Naive B cell (primary cell): ENCODE data around the gene BTG2. TPM values are rescaled to one million over a fixed set of nuclear protein-coding genes. Genes with fewer than 3 reads are reported as not detected.

Experiments
- ATAC-seq, 2 donors: fragments of 150-1000 bp; cut with Tn5 transposase; 2 replicates each; pipeline ENCODE4 v1.10.0; 2021; ENCODE audit warnings: low read depth in 2 of 2, mild to moderate bottlenecking in 2 of 2, moderate library complexity in 2 of 2
- DNase-seq: peaks from one replicate; pipeline ENCODE4 v3.0.0; 2022
- H3K27ac Mint-ChIP-seq, 6 donors: one replicate each; pipeline ENCODE4 v1.8.0; 2020 to 2022; ENCODE audit warnings: mild to moderate bottlenecking in 6 of 6, mixed read lengths in 6 of 6, moderate library complexity in 5 of 6, inconsistent platforms in 2 of 6
- H3K27me3 Mint-ChIP-seq, 3 donors: one replicate each; pipeline ENCODE4 v1.8.0; 2021 to 2022; ENCODE audit warnings: mixed read lengths in 3 of 3, mild to moderate bottlenecking in 1 of 3
- H3K36me3 Mint-ChIP-seq, 2 donors: one replicate each; pipeline ENCODE4 v1.8.0; 2020 to 2022; ENCODE audit warnings: mixed read lengths in 2 of 2, inconsistent platforms in 1 of 2, mild to moderate bottlenecking in 1 of 2
- H3K4me1 Mint-ChIP-seq, 3 donors: one replicate each; pipeline ENCODE4 v1.8.0; 2020 to 2022; ENCODE audit warnings: mixed read lengths in 3 of 3, inconsistent platforms in 1 of 3, mild to moderate bottlenecking in 1 of 3, moderate library complexity in 1 of 3
- H3K4me3 Mint-ChIP-seq, 8 donors: one replicate each; pipeline ENCODE4 v1.8.0; 2020 to 2022; ENCODE audit warnings: mild to moderate bottlenecking in 8 of 8, mixed read lengths in 8 of 8, moderate library complexity in 8 of 8, inconsistent platforms in 2 of 8
- H3K9me3 Mint-ChIP-seq, 7 donors: one replicate each; pipeline ENCODE4 v1.8.0; 2020 to 2022; ENCODE audit warnings: mixed read lengths in 7 of 7, mild to moderate bottlenecking in 5 of 7, inconsistent platforms in 2 of 7, moderate library complexity in 1 of 7
- polyA plus RNA-seq, 6 donors: library from polyadenylated mRNA; unstranded; fragments of 300-500 nt; fragmentation: Illumina TruSeq; gene quantifications; one replicate each; pipeline ENCODE4 v1.2.3, GENCODE V29; 2021; ENCODE audit warnings: low read depth in 6 of 6

The BTG2 gene
- polyA plus RNA-seq, 6 donors from 2014 or later = 315 to 687 (median 417) TPM

- Mint-ChIP-seq H3K4me3 (peak overlapping the region in 1 of 8 donors; percentile 44), H3K9me3 (no peaks in the 10 kb centered on the region), H3K4me1 (peaks cover 45 to 83% (median 66%) of the 10 kb centered on the region in 3 donors), H3K27ac (peak overlapping the region in 4 of 6 donors; percentile 56 to 89 (median 85)), H3K36me3 (no peaks in the 10 kb centered on the region), H3K27me3 (no peaks in the 10 kb centered on the region)
- DNase-seq (no peak), ATAC-seq (no peak)
These were observed 33.2 kb upstream of the BTG2 start for GRCh38 chr1:203271962-203272632.

GRCh38 chr1:203272633-203273205, 32.6 kb upstream of the BTG2 start:
- Mint-ChIP-seq H3K27ac (peak overlapping the region; percentile 82 to 99 (median 96)), H3K27me3 (no peaks in the 10 kb centered on the region)
- ATAC-seq = no peak

GRCh38 chr1:203273206-203273868, 32.0 kb upstream of the BTG2 start:
- Mint-ChIP-seq H3K36me3 (no peaks in the 10 kb centered on the region), H3K27me3 (no peaks in the 10 kb centered on the region), H3K4me1 (peaks cover 48 to 85% (median 67%) of the 10 kb centered on the region in 3 donors), H3K4me3 (peak overlapping the region; percentile 87 to 94 (median 90)), H3K9me3 (no peaks in the 10 kb centered on the region), H3K27ac (peak overlapping the region; percentile 82 to 99 (median 96))
- ATAC-seq (peak; percentile 75 to 78), DNase-seq (peak; percentile 93)

More at GRCh38 chr1:203272633-203273205, 32.6 kb upstream of the BTG2 start:
- Mint-ChIP-seq H3K36me3 (no peaks in the 10 kb centered on the region), H3K4me1 (peaks cover 45 to 83% (median 66%) of the 10 kb centered on the region in 3 donors), H3K9me3 (no peaks in the 10 kb centered on the region), H3K4me3 (peak overlapping the region; percentile 87 to 94 (median 90))
- no peak for DNase-seq

DNA sequence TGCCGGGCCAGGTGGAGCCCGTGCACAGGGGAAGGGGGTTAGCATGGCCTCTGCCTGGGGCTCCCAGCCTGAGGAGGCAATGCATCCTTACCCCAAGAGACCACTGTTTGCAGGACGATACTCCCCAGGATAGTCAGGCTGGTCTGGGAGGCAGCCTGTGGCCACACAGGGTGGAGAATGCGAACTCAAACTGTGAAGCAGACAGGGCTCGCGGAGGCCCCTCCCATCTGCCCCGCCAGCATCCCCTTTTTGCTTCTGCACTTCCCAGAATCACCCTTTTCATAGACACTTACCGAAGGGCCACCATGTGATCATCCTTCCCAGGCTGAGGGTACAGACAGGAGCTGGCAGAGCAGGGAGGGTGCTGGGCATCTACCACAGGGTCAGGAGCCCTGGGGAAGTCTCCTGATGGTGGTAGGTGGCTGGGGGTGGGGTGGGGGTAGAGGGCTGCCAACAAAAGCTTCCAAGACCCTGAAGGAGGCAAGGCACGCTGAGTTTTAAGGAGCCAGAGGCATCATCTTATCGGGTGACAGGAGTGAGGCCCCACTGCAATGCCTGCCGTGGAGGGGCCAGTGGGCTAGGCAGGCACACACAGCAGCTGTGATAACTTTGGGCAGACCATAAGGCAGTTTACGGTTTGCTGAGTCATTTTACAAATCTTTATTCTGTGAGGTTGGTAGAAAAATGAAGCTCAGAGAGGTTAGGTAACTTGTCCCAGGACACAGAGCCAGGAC, 31.3 kb upstream of the BTG2 start:
- DNase-seq = peak; percentile 61
- ATAC-seq = peak; percentile 39 to 51
- no peaks in the 10 kb centered on the region for H3K9me3 Mint-ChIP-seq

DNA sequence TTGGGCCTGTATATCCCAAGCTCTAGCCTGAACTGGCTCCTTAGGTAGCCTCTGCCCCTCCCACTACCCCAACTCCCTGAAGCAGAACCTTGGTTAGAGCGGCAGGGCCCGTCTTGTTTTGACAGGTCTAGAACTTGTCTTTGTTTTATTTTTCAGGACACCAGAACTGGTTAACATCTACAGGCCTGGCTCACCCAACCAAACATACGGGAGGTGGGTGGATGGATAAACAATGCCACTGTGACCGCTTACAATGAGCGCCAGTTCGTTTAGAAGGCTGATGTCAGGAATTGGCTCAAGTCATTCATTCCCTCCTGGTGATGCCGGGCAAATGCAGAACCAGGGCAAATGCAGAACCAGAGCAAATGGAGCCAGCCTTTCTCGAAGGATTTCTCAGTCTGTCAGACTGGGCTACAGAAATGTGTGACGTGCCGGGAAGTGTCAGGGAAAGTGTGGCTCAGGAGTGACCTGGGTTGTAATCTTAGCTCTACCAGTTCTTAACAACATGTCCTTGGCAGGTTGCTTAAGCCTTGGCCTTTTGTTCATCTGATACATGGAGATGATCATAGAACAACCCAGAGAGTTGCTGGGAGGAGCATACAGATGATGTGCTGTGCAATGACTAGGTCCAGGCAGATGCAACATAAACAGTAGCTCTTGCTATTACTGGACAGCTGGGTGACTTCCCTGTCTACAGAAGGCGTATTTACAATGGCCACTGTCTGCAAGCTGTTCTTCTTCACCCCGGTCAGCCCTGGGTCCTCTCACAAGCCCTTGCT, 30.5 kb upstream of the BTG2 start:
- H3K4me3 Mint-ChIP-seq = peak overlapping the region; percentile 87 to 94 (median 90)
- H3K4me1 Mint-ChIP-seq = peaks cover 59 to 93% (median 76%) of the 10 kb centered on the region in 3 donors
- ATAC-seq (no peak), DNase-seq (peak; percentile 44)
- H3K36me3 Mint-ChIP-seq = no peaks in the 10 kb centered on the region
- H3K27me3 Mint-ChIP-seq = no peaks in the 10 kb centered on the region
- no peaks in the 10 kb centered on the region for H3K9me3 Mint-ChIP-seq
- peak overlapping the region; percentile 82 to 99 (median 96) for H3K27ac Mint-ChIP-seq

More for the DNA sequence above, 31.3 kb upstream of the BTG2 start:
- H3K27ac Mint-ChIP-seq = peak overlapping the region; percentile 82 to 99 (median 96)
- peak overlapping the region; percentile 87 to 94 (median 90) for H3K4me3 Mint-ChIP-seq
- peaks cover 55 to 92% (median 74%) of the 10 kb centered on the region in 3 donors for H3K4me1 Mint-ChIP-seq
- no peaks in the 10 kb centered on the region for H3K27me3 Mint-ChIP-seq
- no peaks in the 10 kb centered on the region for H3K36me3 Mint-ChIP-seq

DNA sequence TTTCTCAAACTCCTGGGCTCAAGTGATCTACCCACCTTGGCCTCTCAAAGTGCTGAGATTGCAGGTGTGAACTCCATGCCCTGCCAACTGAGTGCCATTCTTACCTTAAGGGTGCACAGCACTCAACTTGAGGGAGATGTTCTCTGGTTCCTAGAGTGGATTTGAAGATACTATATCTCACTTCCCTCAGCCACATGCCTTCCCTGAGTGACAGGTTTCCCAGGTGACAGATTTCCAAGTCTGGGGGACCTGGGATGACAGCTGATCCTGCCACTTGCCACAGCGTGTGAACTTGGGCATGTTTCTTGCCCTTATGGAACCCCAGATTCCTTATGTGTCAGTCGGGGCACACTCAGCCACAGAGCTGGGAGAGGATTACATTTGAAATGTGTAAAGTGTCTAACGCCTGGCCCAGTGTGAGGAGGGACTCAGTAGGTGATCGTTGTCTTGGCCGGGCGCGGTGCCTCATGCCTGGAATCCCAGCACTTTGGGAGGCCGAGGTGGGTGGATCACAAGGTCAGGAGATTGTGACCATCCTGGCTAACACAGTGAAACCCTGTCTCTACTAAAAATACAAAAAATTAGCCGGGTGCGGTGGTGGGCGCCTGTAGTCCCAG, 29.6 kb upstream of the BTG2 start:
- Mint-ChIP-seq H3K4me3 (peak overlapping the region in 6 of 8 donors; percentile 25 to 90 (median 73)), H3K4me1 (peaks cover 63 to 92% (median 71%) of the 10 kb centered on the region in 3 donors), H3K36me3 (no peaks in the 10 kb centered on the region), H3K27ac (peak overlapping the region in 5 of 6 donors; percentile 29 to 98 (median 85)), H3K27me3 (no peaks in the 10 kb centered on the region), H3K9me3 (no peaks in the 10 kb centered on the region)
- ATAC-seq (no peak), DNase-seq (no peak)

- ATAC-seq (no peak), DNase-seq (no peak)
- H3K27ac Mint-ChIP-seq = peak overlapping the region in 4 of 6 donors; percentile 4 to 86 (median 58)
- no peaks in the 10 kb centered on the region for H3K27me3 Mint-ChIP-seq
- peak overlapping the region in 2 of 8 donors; percentile 2 to 61 for H3K4me3 Mint-ChIP-seq
- no peaks in the 10 kb centered on the region for H3K36me3 Mint-ChIP-seq
- H3K9me3 Mint-ChIP-seq = no peaks in the 10 kb centered on the region
- H3K4me1 Mint-ChIP-seq = peaks cover 59 to 88% (median 65%) of the 10 kb centered on the region in 3 donors
These were observed 28.9 kb upstream of the BTG2 start for GRCh38 chr1:203276408-203276807.

DNA sequence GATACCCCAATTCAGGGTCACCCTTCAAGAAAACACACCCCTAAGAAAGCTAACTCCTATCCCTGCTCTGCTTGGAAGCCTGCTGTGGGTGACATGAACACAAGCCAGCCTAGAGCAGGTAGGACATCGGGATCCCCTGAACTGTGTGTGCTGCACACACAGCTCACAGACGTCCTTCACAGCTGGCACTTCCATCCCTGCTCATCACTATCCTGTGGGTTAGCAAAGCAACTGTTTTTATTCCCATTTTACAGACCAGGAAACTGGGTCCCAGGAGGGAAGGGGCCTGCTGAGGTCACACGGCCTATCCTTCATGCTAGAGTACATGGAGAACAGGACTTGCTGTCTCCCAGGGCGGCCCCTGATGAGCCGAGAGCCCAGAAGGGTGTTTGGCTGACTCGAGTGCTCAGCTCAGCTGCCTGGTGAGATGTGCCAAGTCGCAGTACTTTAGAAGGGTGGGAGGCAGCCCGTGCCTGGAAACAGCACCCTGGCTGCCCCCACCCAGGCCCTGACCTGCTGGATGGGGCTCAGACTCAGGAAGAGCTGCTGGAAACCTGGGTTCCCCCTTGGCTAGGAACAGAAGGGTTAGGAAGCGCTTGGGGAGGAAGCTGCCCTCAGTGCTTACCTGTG, 28.3 kb upstream of the BTG2 start:
- Mint-ChIP-seq H3K27me3 (no peaks in the 10 kb centered on the region), H3K4me1 (peaks cover 56 to 85% (median 66%) of the 10 kb centered on the region in 3 donors), H3K4me3 (peak overlapping the region in 6 of 8 donors; percentile 30 to 79 (median 55)), H3K9me3 (no peaks in the 10 kb centered on the region), H3K36me3 (no peaks in the 10 kb centered on the region), H3K27ac (peak overlapping the region; percentile 64 to 96 (median 88))
- ATAC-seq = no peak
- DNase-seq = no peak

DNA sequence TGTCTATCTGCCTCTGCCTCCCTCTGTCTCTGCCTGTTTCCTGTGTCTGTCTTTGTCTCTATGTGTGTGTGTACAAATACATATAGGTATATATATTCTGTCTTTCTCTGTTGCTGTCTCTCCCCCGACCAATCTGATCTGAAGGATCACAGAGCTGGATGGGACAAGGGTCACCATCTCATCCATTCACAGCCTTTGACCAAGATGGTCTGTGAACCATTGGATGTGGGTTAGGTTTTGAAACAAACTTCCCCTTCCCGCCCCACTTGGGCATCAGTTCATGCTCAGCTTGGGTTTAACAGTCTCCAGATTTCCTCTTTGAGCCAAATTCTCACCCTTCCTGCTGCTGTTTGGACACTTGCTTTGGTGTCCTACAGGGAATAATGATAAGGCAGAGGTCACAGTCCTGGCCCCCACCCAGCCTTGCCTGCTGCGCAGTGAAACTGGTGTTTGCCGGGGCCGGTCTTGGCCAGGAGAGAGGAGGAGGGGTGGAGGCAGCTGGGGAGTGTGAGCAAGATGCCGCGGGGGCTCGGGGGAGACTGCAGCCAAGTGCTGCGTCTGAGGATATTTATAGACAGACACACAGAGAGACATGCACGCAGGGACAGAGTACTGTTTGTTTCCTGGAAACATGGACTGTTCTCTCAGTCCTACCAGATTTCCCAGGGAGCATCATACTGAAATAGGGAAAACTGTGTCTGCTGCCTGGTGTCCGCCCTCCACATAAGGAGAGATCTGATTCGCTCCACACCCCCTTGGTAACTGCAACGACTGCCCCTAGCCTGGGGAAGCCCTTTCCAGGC, 27.0 kb upstream of the BTG2 start:
- peak; percentile 47 for DNase-seq
- no peaks in the 10 kb centered on the region for H3K27me3 Mint-ChIP-seq
- H3K4me1 Mint-ChIP-seq = peaks cover 66 to 86% (median 71%) of the 10 kb centered on the region in 3 donors
- H3K9me3 Mint-ChIP-seq = no peaks in the 10 kb centered on the region
- peak overlapping the region; percentile 75 to 98 (median 88) for H3K27ac Mint-ChIP-seq
- H3K36me3 Mint-ChIP-seq = no peaks in the 10 kb centered on the region
- peak; percentile 15 for ATAC-seq
- peak overlapping the region; percentile 44 to 89 (median 74) for H3K4me3 Mint-ChIP-seq

- ATAC-seq (no peak), DNase-seq (no peak)
- no peaks in the 10 kb centered on the region for H3K9me3 Mint-ChIP-seq
- H3K36me3 Mint-ChIP-seq = no peaks in the 10 kb centered on the region
- H3K4me3 Mint-ChIP-seq = peak overlapping the region in 5 of 8 donors; percentile 5 to 89 (median 63)
- no peaks in the 10 kb centered on the region for H3K27me3 Mint-ChIP-seq
- H3K27ac Mint-ChIP-seq = peak overlapping the region; percentile 69 to 98 (median 88)
- peaks cover 67 to 86% (median 69%) of the 10 kb centered on the region in 3 donors for H3K4me1 Mint-ChIP-seq
These were observed 26.4 kb upstream of the BTG2 start for GRCh38 chr1:203278885-203279406.

GRCh38 chr1:203280061-203280460, 25.3 kb upstream of the BTG2 start:
- H3K9me3 Mint-ChIP-seq = no peaks in the 10 kb centered on the region

More at GRCh38 chr1:203280061-203280460, 25.3 kb upstream of the BTG2 start:
- ATAC-seq (no peak), DNase-seq (no peak)
- H3K4me3 Mint-ChIP-seq = peak overlapping the region in 2 of 8 donors; percentile 12 to 27
- H3K4me1 Mint-ChIP-seq = peaks cover 65 to 85% (median 69%) of the 10 kb centered on the region in 3 donors
- H3K36me3 Mint-ChIP-seq = no peaks in the 10 kb centered on the region
- peak overlapping the region in 3 of 6 donors; percentile 9 to 59 (median 29) for H3K27ac Mint-ChIP-seq
- H3K27me3 Mint-ChIP-seq = no peaks in the 10 kb centered on the region
